Measurements from ENCODE around the gene GOLGA8T.
"Not testable (repeated sequence)": the region's sequence is repeated elsewhere in the genome, so short reads cannot be mapped to it uniquely, and the experiment has no call there.

The GOLGA8T gene

GRCh38 chr15:30162479-30163357 is 27.9 kb downstream of the GOLGA8T start:
- not testable (repeated sequence) for H3K79me2 ChIP-seq (ENCODE audit: insufficient read depth, low read length); H3K36me3 ChIP-seq (ENCODE audit: insufficient read depth, low read length); H4K20me1 ChIP-seq (ENCODE audit: insufficient read depth, low read length); H3K4me3 ChIP-seq (ENCODE audit: low read depth in 1 of 2, low read length in 2 of 2); H3K9me3 ChIP-seq (ENCODE audit: insufficient read depth, low read length, severe bottlenecking); H3K9ac ChIP-seq (ENCODE audit: low read depth, low read length); DNase-seq; H3K27ac ChIP-seq (ENCODE audit: low read length); H2AFZ ChIP-seq (ENCODE audit: low read depth, low read length); H3K27me3 ChIP-seq (ENCODE audit: insufficient read depth, low read length, poor library complexity); H3K4me2 ChIP-seq (ENCODE audit: insufficient read depth, low read length); H3K4me1 ChIP-seq (ENCODE audit: insufficient read depth, low read length); ATAC-seq (ENCODE audit: insufficient read depth, low read depth)

DNA sequence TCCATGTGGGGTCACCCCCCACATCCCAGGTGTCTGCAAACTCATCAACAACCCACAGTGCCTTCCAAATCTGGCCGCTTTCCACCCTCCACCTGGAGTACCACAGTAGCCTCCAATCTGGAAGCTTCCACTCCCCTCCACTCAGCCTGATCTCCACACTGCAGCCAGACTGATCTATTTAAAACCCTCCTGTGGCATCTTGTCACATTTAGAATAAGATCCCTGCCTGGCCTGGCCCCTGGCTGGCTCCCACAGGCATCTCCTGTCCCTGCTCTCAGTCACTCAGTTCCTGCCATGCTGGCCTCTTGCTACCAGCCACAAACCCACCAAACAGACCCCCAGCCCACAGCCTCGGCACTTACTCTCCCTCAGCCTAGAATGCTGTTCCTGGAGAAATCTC is 28.9 kb downstream of the GOLGA8T start:
- not testable (repeated sequence) for H3K4me3 ChIP-seq (ENCODE audit: low read depth in 1 of 2, low read length in 2 of 2); H3K79me2 ChIP-seq (ENCODE audit: insufficient read depth, low read length); H3K27ac ChIP-seq (ENCODE audit: low read length); H3K9ac ChIP-seq (ENCODE audit: low read depth, low read length); H3K9me3 ChIP-seq (ENCODE audit: insufficient read depth, low read length, severe bottlenecking); DNase-seq; ATAC-seq (ENCODE audit: insufficient read depth, low read depth); H2AFZ ChIP-seq (ENCODE audit: low read depth, low read length); H3K4me2 ChIP-seq (ENCODE audit: insufficient read depth, low read length); H4K20me1 ChIP-seq (ENCODE audit: insufficient read depth, low read length); H3K4me1 ChIP-seq (ENCODE audit: insufficient read depth, low read length); H3K27me3 ChIP-seq (ENCODE audit: insufficient read depth, low read length, poor library complexity); H3K36me3 ChIP-seq (ENCODE audit: insufficient read depth, low read length)

GRCh38 chr15:30164257-30164656 is 29.4 kb downstream of the GOLGA8T start:
- DNase-seq; H3K4me3 ChIP-seq (ENCODE audit: low read depth in 1 of 2, low read length in 2 of 2); H3K4me2 ChIP-seq (ENCODE audit: insufficient read depth, low read length); H4K20me1 ChIP-seq (ENCODE audit: insufficient read depth, low read length); H3K36me3 ChIP-seq (ENCODE audit: insufficient read depth, low read length); H3K9ac ChIP-seq (ENCODE audit: low read depth, low read length); H3K9me3 ChIP-seq (ENCODE audit: insufficient read depth, low read length, severe bottlenecking); H3K27ac ChIP-seq (ENCODE audit: low read length); H3K27me3 ChIP-seq (ENCODE audit: insufficient read depth, low read length, poor library complexity); H3K79me2 ChIP-seq (ENCODE audit: insufficient read depth, low read length); H2AFZ ChIP-seq (ENCODE audit: low read depth, low read length); ATAC-seq (ENCODE audit: insufficient read depth, low read depth); H3K4me1 ChIP-seq (ENCODE audit: insufficient read depth, low read length): not testable (repeated sequence)

DNA sequence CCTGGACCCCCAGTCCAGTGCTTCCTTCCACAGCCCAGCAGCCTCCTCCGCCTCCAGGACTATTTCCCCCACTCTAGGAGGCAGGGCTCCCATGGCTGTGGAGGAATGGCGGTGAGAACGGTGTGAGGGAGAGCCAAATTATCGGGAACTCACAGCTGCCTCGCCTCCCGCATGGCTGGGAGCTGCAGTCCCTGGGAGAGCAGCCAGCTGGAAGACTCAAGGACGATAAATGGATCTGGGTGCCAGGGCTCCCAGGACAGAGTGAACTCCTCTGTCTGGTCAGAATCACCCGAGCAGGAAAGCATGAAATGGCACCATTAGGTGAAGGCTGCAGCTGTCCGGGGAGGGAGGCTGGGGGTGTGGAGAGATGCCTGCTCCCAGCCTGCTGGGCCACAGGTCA is 32.6 kb downstream of the GOLGA8T start:
- not testable (repeated sequence) for H3K27ac ChIP-seq (ENCODE audit: low read length); DNase-seq; H3K36me3 ChIP-seq (ENCODE audit: insufficient read depth, low read length); H3K79me2 ChIP-seq (ENCODE audit: insufficient read depth, low read length); H3K9me3 ChIP-seq (ENCODE audit: insufficient read depth, low read length, severe bottlenecking); H3K27me3 ChIP-seq (ENCODE audit: insufficient read depth, low read length, poor library complexity); H3K4me3 ChIP-seq (ENCODE audit: low read depth in 1 of 2, low read length in 2 of 2); H4K20me1 ChIP-seq (ENCODE audit: insufficient read depth, low read length); H3K4me2 ChIP-seq (ENCODE audit: insufficient read depth, low read length); H3K4me1 ChIP-seq (ENCODE audit: insufficient read depth, low read length); ATAC-seq (ENCODE audit: insufficient read depth, low read depth); H3K9ac ChIP-seq (ENCODE audit: low read depth, low read length); H2AFZ ChIP-seq (ENCODE audit: low read depth, low read length)

DNA sequence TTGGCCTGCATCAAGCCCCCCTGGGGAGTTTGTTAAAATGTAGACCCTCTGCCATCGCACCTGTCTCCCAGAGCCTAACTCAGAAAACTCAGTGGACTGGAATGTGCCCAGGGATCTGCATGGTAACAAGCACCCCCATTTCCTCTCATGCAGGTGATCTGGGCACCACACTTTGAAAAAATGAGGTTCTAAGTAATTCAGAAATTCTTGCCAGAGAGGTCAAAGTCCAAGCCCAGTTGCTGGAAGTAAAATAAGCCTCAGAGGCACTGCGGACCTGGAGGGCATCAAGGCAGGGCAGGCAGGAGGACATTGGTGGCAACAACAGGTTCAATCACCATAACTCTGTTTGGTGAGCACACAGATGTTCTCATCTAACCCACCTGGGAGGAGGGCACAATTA is 33.0 kb downstream of the GOLGA8T start:
- ATAC-seq (ENCODE audit: insufficient read depth, low read depth); H3K4me3 ChIP-seq (ENCODE audit: low read depth in 1 of 2, low read length in 2 of 2); H3K9me3 ChIP-seq (ENCODE audit: insufficient read depth, low read length, severe bottlenecking); H4K20me1 ChIP-seq (ENCODE audit: insufficient read depth, low read length); H3K79me2 ChIP-seq (ENCODE audit: insufficient read depth, low read length); H3K4me1 ChIP-seq (ENCODE audit: insufficient read depth, low read length); H3K9ac ChIP-seq (ENCODE audit: low read depth, low read length); H3K4me2 ChIP-seq (ENCODE audit: insufficient read depth, low read length); DNase-seq; H3K27ac ChIP-seq (ENCODE audit: low read length); H2AFZ ChIP-seq (ENCODE audit: low read depth, low read length); H3K36me3 ChIP-seq (ENCODE audit: insufficient read depth, low read length); H3K27me3 ChIP-seq (ENCODE audit: insufficient read depth, low read length, poor library complexity): not testable (repeated sequence)

- H2AFZ ChIP-seq (ENCODE audit: low read depth, low read length); H3K9ac ChIP-seq (ENCODE audit: low read depth, low read length); H3K27me3 ChIP-seq (ENCODE audit: insufficient read depth, low read length, poor library complexity); H3K4me2 ChIP-seq (ENCODE audit: insufficient read depth, low read length); H4K20me1 ChIP-seq (ENCODE audit: insufficient read depth, low read length); H3K36me3 ChIP-seq (ENCODE audit: insufficient read depth, low read length); H3K4me1 ChIP-seq (ENCODE audit: insufficient read depth, low read length); H3K79me2 ChIP-seq (ENCODE audit: insufficient read depth, low read length); ATAC-seq (ENCODE audit: insufficient read depth, low read depth); DNase-seq; H3K4me3 ChIP-seq (ENCODE audit: low read depth in 1 of 2, low read length in 2 of 2); H3K27ac ChIP-seq (ENCODE audit: low read length); H3K9me3 ChIP-seq (ENCODE audit: insufficient read depth, low read length, severe bottlenecking): not testable (repeated sequence)
Observed at GRCh38 chr15:30171452-30171851, 36.6 kb downstream of the GOLGA8T start.

- DNase-seq, result peak; percentile 48
- peak; percentile 75 for ATAC-seq (ENCODE audit: insufficient read depth, low read depth)
Observed at GRCh38 chr15:30173041-30173608, 38.3 kb downstream of the GOLGA8T start.

GRCh38 chr15:30175291-30175690 is 40.4 kb downstream of the GOLGA8T start:
- not testable (repeated sequence) for H3K27ac ChIP-seq (ENCODE audit: low read length); H3K79me2 ChIP-seq (ENCODE audit: insufficient read depth, low read length); H3K4me2 ChIP-seq (ENCODE audit: insufficient read depth, low read length); H4K20me1 ChIP-seq (ENCODE audit: insufficient read depth, low read length); H3K4me1 ChIP-seq (ENCODE audit: insufficient read depth, low read length); H3K9me3 ChIP-seq (ENCODE audit: insufficient read depth, low read length, severe bottlenecking); H3K27me3 ChIP-seq (ENCODE audit: insufficient read depth, low read length, poor library complexity); H3K36me3 ChIP-seq (ENCODE audit: insufficient read depth, low read length); H2AFZ ChIP-seq (ENCODE audit: low read depth, low read length); H3K4me3 ChIP-seq (ENCODE audit: low read depth in 1 of 2, low read length in 2 of 2); H3K9ac ChIP-seq (ENCODE audit: low read depth, low read length); ATAC-seq (ENCODE audit: insufficient read depth, low read depth); DNase-seq

More at GRCh38 chr15:30173041-30173608, 38.3 kb downstream of the GOLGA8T start:
- not testable (repeated sequence) for H3K4me3 ChIP-seq (ENCODE audit: low read depth in 1 of 2, low read length in 2 of 2); H3K9me3 ChIP-seq (ENCODE audit: insufficient read depth, low read length, severe bottlenecking); H3K27me3 ChIP-seq (ENCODE audit: insufficient read depth, low read length, poor library complexity); H4K20me1 ChIP-seq (ENCODE audit: insufficient read depth, low read length); H3K9ac ChIP-seq (ENCODE audit: low read depth, low read length); H3K79me2 ChIP-seq (ENCODE audit: insufficient read depth, low read length); H3K4me2 ChIP-seq (ENCODE audit: insufficient read depth, low read length); H2AFZ ChIP-seq (ENCODE audit: low read depth, low read length); H3K4me1 ChIP-seq (ENCODE audit: insufficient read depth, low read length); H3K27ac ChIP-seq (ENCODE audit: low read length); H3K36me3 ChIP-seq (ENCODE audit: insufficient read depth, low read length)
